ENCODE data around the gene CHSY3.

Gene CHSY3

GRCh38 chr5:130063603-130064002 is 159.3 kb downstream of the CHSY3 start:
- Histone ChIP-seq H3K27me3 (ENCODE audit: insufficient read depth, poor library complexity, severe bottlenecking) (no peaks in the 10 kb centered on the region), H3K4me3 (ENCODE audit: severe bottlenecking) (no peak overlapping the region), H3K36me3 (ENCODE audit: low read depth) (no peaks in the 10 kb centered on the region), H3K4me1 (ENCODE audit: insufficient read depth, poor library complexity, severe bottlenecking) (peaks cover under 1% of the 10 kb centered on the region), H3K9me3 (ENCODE audit: severe bottlenecking) (no peaks in the 10 kb centered on the region), H3K27ac (ENCODE audit: poor library complexity, severe bottlenecking) (no peak overlapping the region)
- ATAC-seq (ENCODE audit: low read depth) (no peak), DNase-seq (ENCODE audit: low spot score) (no peak)
- no peak for TF ChIP-seq CTCF (IDR thresholded peaks at IDR 0.05; ENCODE audit: poor library complexity, severe bottlenecking)

DNA sequence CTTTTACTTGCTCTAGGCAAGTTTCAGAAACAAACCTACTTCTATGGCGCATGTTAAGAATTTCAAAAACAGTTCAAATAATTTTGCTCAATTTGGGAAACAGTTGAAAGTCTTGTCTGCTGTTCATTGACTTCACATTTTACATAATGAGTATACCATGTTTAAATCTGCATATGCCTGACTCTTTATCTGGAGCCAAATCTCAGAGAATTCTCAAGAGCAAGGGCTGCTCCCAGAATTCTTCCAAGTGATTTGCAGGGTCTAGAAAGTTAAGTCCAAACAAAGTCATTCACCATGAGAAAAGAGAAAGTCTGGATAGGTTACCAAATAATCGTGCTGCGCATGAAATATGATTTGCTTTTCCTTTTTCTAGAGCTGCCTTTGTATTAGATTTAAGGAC is 160.2 kb downstream of the CHSY3 start:
- Histone ChIP-seq H3K9me3 (ENCODE audit: severe bottlenecking) (no peaks in the 10 kb centered on the region), H3K4me1 (ENCODE audit: insufficient read depth, poor library complexity, severe bottlenecking) (peaks cover 9% of the 10 kb centered on the region), H3K27ac (ENCODE audit: poor library complexity, severe bottlenecking) (no peak overlapping the region), H3K36me3 (ENCODE audit: low read depth) (no peaks in the 10 kb centered on the region), H3K27me3 (ENCODE audit: insufficient read depth, poor library complexity, severe bottlenecking) (no peaks in the 10 kb centered on the region), H3K4me3 (ENCODE audit: severe bottlenecking) (no peak overlapping the region)
- ATAC-seq (ENCODE audit: low read depth) (no peak), DNase-seq (ENCODE audit: low spot score) (no peak)
- TF ChIP-seq CTCF (IDR thresholded peaks at IDR 0.05; ENCODE audit: poor library complexity, severe bottlenecking): no peak

- TF ChIP-seq CTCF (IDR thresholded peaks at IDR 0.05; ENCODE audit: poor library complexity, severe bottlenecking): no peak
- Histone ChIP-seq H3K4me3 (ENCODE audit: severe bottlenecking) (no peak overlapping the region), H3K27me3 (ENCODE audit: insufficient read depth, poor library complexity, severe bottlenecking) (no peaks in the 10 kb centered on the region), H3K4me1 (ENCODE audit: insufficient read depth, poor library complexity, severe bottlenecking) (peaks cover 9% of the 10 kb centered on the region), H3K36me3 (ENCODE audit: low read depth) (no peaks in the 10 kb centered on the region), H3K9me3 (ENCODE audit: severe bottlenecking) (no peaks in the 10 kb centered on the region), H3K27ac (ENCODE audit: poor library complexity, severe bottlenecking) (no peak overlapping the region)
- no peak for ATAC-seq (ENCODE audit: low read depth)
- DNase-seq (ENCODE audit: low spot score): no peak
These were observed 161.4 kb downstream of the CHSY3 start for GRCh38 chr5:130065617-130066016.

DNA sequence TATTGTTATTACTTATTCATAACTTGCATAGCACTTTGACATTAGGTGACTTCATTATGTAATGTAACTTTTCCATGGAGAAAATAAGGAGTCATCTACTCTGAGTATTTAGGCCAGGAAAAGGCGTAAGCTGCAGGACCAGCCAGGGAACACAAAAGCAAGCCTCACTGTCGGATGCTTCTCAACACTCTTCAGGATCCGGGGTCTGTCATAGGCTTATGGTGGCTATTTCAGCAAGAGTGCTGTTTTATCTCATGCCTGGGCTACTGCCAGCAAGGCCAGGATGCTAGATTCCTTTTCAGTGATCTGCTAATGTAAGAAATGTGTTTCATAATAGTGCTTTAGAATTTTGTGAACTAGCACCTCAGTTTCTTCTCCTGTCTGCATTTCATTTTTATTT is 162.4 kb downstream of the CHSY3 start:
- peaks cover 9% of the 10 kb centered on the region for H3K4me1 ChIP-seq (ENCODE audit: insufficient read depth, poor library complexity, severe bottlenecking)
- no peak overlapping the region for H3K4me3 ChIP-seq (ENCODE audit: severe bottlenecking)
- no peak for ATAC-seq (ENCODE audit: low read depth)
- no peak for DNase-seq (ENCODE audit: low spot score)
- no peak for TF ChIP-seq CTCF (IDR thresholded peaks at IDR 0.05; ENCODE audit: poor library complexity, severe bottlenecking)
- H3K9me3 ChIP-seq (ENCODE audit: severe bottlenecking): no peaks in the 10 kb centered on the region
- H3K27me3 ChIP-seq (ENCODE audit: insufficient read depth, poor library complexity, severe bottlenecking): no peaks in the 10 kb centered on the region
- no peaks in the 10 kb centered on the region for H3K36me3 ChIP-seq (ENCODE audit: low read depth)
- no peak overlapping the region for H3K27ac ChIP-seq (ENCODE audit: poor library complexity, severe bottlenecking)

GRCh38 chr5:130067364-130067763 is 163.1 kb downstream of the CHSY3 start:
- H3K4me1 ChIP-seq (ENCODE audit: insufficient read depth, poor library complexity, severe bottlenecking): peaks cover 9% of the 10 kb centered on the region
- DNase-seq (ENCODE audit: low spot score) (no peak), ATAC-seq (ENCODE audit: low read depth) (0 out of 3 replicates have a peak, but pooled peaks have one; percentile 19)

More at GRCh38 chr5:130067364-130067763, 163.1 kb downstream of the CHSY3 start:
- Histone ChIP-seq H3K4me3 (ENCODE audit: severe bottlenecking) (no peak overlapping the region), H3K36me3 (ENCODE audit: low read depth) (no peaks in the 10 kb centered on the region), H3K27ac (ENCODE audit: poor library complexity, severe bottlenecking) (no peak overlapping the region), H3K9me3 (ENCODE audit: severe bottlenecking) (no peaks in the 10 kb centered on the region), H3K27me3 (ENCODE audit: insufficient read depth, poor library complexity, severe bottlenecking) (no peaks in the 10 kb centered on the region)
- no peak for TF ChIP-seq CTCF (IDR thresholded peaks at IDR 0.05; ENCODE audit: poor library complexity, severe bottlenecking)

All from RWPE2 (cell line).